ENCODE data around the gene PLCL2.

GRCh38 chr3:16893618-16894200 lies 9.0 kb downstream of the PLCL2 start:
- TF ChIP-seq POLR2AphosphoS5 (IDR thresholded peaks at IDR 0.05; ENCODE audit: low read depth, low read length) (no peak), POLR2A (IDR thresholded peaks at IDR 0.05; ENCODE audit: low read depth, low read length) (no peak)
